HG03442 (cell line): ENCODE data around the gene PPM1M.

ENCODE experiments used
- ATAC-seq: cut with Tn5 transposase; IDR thresholded peaks from one replicate; pipeline ENCODE4 v1.9.1; 2021; ENCODE audit warnings: mild to moderate bottlenecking, moderate library complexity; ENCODE audit not compliant: unreplicated experiment

PPM1M gene

GRCh38 chr3:52293491-52294319 is 48.1 kb downstream of the PPM1M start:
- no peak for ATAC-seq

DNA sequence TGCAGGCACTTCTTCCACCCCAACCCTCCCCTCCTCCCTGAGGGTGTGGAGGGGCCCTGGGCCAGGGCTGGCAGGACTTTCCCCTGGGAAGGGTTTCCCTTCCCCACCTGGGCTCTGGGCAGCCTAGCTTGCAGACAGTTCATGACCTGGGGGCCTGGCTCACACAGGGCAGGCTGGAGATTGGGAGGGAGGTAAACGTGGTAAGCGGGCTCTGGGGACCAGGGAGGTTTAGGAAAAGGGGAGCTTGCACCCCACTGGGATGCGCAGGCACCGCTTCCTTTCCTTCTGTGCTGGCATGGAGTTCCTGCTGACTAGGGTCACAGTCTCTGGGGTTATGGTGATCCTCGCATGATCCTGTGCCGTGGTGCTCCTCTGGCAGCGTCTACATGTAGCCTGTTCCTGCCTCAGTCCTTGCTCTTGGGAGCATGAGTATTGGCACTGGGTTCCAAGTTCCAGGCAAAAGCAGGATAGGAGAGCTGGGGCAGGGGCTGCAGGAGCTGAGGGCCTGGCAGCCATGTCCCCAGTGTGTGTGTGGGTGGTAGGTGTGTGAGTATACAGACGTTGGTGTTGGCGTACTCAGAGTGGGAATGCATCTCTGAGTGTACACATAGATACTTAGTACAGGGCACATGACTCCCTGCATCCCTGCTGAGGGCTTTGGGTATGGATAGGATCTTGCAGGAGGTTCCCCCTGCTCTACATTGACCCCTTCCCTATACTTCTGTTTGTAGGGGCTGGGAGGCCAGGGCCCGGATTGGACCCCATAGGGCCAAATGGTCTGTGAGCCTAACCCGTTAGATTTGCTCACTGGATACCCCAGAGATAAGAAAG is 49.0 kb downstream of the PPM1M start:
- ATAC-seq = no peak

GRCh38 chr3:52295671-52296208 is 50.2 kb downstream of the PPM1M start:
- no peak for ATAC-seq

DNA sequence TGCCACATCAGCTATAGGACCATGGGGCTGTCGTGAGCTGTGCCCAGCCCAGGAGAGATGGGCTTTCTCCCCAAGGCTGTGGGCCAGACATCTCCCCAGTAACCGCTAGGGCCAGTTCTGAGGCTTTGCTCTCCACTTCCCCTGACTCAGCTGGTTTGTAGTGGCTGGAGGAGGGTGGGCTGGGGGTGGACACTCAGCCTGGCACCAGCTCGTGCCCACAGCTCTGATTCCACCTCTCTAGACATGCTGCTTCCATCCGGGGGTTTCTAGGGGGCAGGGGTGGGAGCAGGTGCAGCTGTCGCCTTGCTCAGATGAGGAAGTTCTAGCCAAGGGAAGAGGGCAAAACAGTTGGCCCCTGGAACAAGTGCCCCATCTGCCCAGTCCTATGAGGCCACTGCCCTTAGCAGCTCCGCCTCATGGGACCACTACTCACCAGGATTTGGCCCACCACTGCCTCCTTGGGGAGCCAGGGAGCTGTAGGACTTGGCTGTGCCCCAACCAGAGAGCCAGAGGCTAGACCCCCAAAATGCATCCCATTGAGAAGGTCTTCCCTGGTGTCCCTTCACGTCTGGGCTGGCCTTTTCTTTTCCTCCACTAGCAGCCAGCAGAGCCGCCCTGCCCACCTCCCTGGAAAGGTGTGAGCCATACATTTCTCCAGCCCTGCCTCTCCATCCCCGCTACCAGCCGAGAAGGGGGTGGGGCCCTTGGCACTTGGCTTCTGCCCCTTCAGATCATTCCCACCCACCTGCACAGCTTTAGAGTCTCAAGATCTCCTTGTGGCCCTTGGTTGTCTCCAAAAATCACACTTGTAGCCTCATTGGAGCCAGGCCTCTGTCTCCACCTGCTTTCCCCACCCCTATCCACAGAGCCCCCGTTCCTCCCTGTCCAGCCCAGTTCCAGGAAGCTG is 51.9 kb downstream of the PPM1M start:
- no peak for ATAC-seq

DNA sequence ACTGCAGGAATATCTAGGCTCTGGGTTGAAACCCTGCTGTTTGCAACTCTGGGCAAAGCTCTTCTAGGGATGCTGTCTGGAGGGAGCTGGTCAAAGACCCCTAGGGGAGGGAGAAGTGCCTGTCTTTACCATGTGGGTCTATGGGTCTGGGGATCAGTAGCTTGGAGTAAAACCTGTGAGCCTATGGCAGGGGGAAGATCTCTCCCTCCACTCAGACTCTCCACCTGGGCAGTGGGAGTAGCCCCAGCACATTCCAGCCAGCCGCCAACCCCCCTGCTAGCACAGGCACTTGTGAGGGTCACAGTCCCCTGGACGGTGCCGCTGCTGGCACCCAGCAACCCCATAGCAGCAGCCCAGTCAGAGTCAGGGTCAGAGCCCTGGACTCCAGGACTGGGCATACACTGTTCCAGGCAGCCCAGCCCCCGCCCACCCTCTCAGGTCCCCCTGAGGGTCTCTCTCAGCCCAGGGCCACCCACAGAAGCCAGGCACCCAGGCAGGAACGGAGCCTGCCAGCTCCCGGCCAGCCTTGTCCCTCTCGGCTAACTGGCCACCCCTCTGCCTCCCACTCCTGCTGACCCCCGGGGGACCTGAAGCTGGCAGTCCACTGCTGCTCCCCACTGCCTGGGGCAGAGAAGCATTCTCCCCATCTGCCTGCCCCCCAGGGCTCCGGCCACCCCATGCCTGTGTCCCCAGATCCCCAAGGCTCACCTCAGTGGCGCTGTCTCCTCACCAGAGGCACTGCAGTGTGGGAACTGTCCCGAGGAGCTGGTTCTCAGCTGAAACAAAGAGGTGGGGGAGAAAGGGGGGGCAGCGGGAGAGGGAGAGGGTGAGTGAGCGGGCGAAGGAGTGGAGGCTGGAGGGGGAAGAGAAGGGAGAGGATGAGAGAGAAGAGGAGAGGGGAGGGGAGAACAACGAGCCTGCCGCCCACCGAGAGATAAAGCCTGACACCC is 52.9 kb downstream of the PPM1M start:
- ATAC-seq = no peak

- no peak for ATAC-seq
Measured at GRCh38 chr3:52299247-52299878, 53.8 kb downstream of the PPM1M start.
